HG02840 (cell line): ENCODE results near the gene CAPN9.
"Not testable (repeated sequence)": the region's sequence is repeated elsewhere in the genome, so short reads cannot be mapped to it uniquely, and the experiment has no call there.

ENCODE experiments used
- ATAC-seq: cut with Tn5 transposase; IDR thresholded peaks from one replicate; pipeline ENCODE4 v1.9.1; 2021; ENCODE audit warnings: mild to moderate bottlenecking, moderate library complexity, moderate number of reproducible peaks; ENCODE audit not compliant: unreplicated experiment, low FRiP score

CAPN9 gene

GRCh38 chr1:230747127-230747730 is at the start of gene CAPN9:
Gene CAPN9, plus strand, starts transcription at chr1:230747388. Its CDS starts 109 bp downstream, at chr1:230747497.
- no peak for ATAC-seq

GRCh38 chr1:230698130-230698529 is 49.1 kb upstream of the CAPN9 start:
- no peak for ATAC-seq

- not testable (repeated sequence) for ATAC-seq
Measured at GRCh38 chr1:230698964-230699363, 48.2 kb upstream of the CAPN9 start.

GRCh38 chr1:230699716-230700115 is 47.5 kb upstream of the CAPN9 start:
- ATAC-seq = no peak

- no peak for ATAC-seq
Measured at GRCh38 chr1:230700132-230700531, 47.1 kb upstream of the CAPN9 start.

GRCh38 chr1:230701434-230701833 is 45.8 kb upstream of the CAPN9 start:
- no peak for ATAC-seq

- no peak for ATAC-seq
Measured at GRCh38 chr1:230701895-230702768, 45.1 kb upstream of the CAPN9 start.

GRCh38 chr1:230702934-230703678 is 44.1 kb upstream of the CAPN9 start:
- ATAC-seq = no peak

- no peak for ATAC-seq
Measured at GRCh38 chr1:230703679-230704385, 43.4 kb upstream of the CAPN9 start.

GRCh38 chr1:230704830-230705229 is 42.4 kb upstream of the CAPN9 start:
- no peak for ATAC-seq

- ATAC-seq = no peak
Measured at GRCh38 chr1:230705289-230706019, 41.7 kb upstream of the CAPN9 start.

- ATAC-seq = no peak
Measured at GRCh38 chr1:230706020-230706699, 41.0 kb upstream of the CAPN9 start.

- no peak for ATAC-seq
Measured at GRCh38 chr1:230706887-230707731, 40.1 kb upstream of the CAPN9 start.

- no peak for ATAC-seq
Measured at GRCh38 chr1:230707732-230708630, 39.2 kb upstream of the CAPN9 start.

GRCh38 chr1:230708631-230709580 is 38.3 kb upstream of the CAPN9 start:
- no peak for ATAC-seq
